ENCODE measurements around the gene DAD1. TPM values are rescaled to one million over a fixed set of nuclear protein-coding genes. Genes with fewer than 3 reads are reported as not detected.

The DAD1 gene
- total and polyA plus RNA-seq, 4 experiments from 2014 or later, result 110 to 735 (median 363) TPM

GRCh38 chr14:22587247-22587646, 1.8 kb downstream of the DAD1 start:
- Mint-ChIP-seq H3K4me3 (peak overlapping the region; percentile 43 to 100 (median 96)), H3K36me3 (peaks cover 13 to 28% of the 10 kb centered on the region in 2 donors), H3K9me3 (peaks cover 0 to 5% (median 0%) of the 10 kb centered on the region in 8 donors), H3K27ac (peak overlapping the region; percentile 99 to 100 (median 99)), H3K4me1 (peaks cover 54 to 83% (median 68%) of the 10 kb centered on the region in 4 donors), H3K27me3 (peaks cover 2% of the 10 kb centered on the region in 2 donors)
- no peak overlapping the region for H3K4me3 ChIP-seq (ENCODE audit: low read length in 2 of 2)
- POLR2A ChIA-PET (ENCODE audit: partially characterized antibody), result interaction anchor here (0.9 to 13.5 kb wide), 8 partner anchors 13 to 508 kb away, joined by 3 to 387 read pairs (median 18); partner anchors contain the start of genes ABHD4, ACIN1, C14orf119 and OXA1L
- intact Hi-C loops (cut with micrococcal nuclease), result loop anchor here (5.0 kb wide), 3 partner anchors 65 to 285 kb away; partner anchors contain the start of gene LRP10
- H3K27ac ChIP-seq (ENCODE audit: low read depth, low read length), result peak overlapping the region; percentile 88
- H3K36me3 ChIP-seq (ENCODE audit: insufficient read depth, low read length), result no peaks in the 10 kb centered on the region
- no peaks in the 10 kb centered on the region for H3K9me3 ChIP-seq (ENCODE audit: control insufficient read depth in 1 of 2, low read length in 2 of 2)
- H3K4me1 ChIP-seq (ENCODE audit: insufficient read depth, low read length), result peaks cover 68% of the 10 kb centered on the region
- no peak for DNase-seq
- H3K27me3 ChIP-seq (ENCODE audit: insufficient read depth, low read length), result no peaks in the 10 kb centered on the region
- CTCF ChIA-PET (ENCODE audit: partially characterized antibody), result interaction anchor here (1.0 to 10.8 kb wide), 3 partner anchors 17 to 420 kb away, joined by 3 to 174 read pairs (median 32); no protein-coding TSS in a partner anchor

- H3K9me3 Mint-ChIP-seq, result peaks cover 0 to under 1% (median 0%) of the 10 kb centered on the region in 8 donors
- DNase-seq, result no peak
- H3K4me3 Mint-ChIP-seq, result peak overlapping the region in 6 of 8 donors; percentile 6 to 54 (median 46)
- CTCF ChIA-PET (ENCODE audit: partially characterized antibody), result interaction anchor here (1.4 to 10.8 kb wide), 4 partner anchors 13 to 732 kb away, joined by 3 to 174 read pairs (median 6); no protein-coding TSS in a partner anchor
- Histone ChIP-seq H3K36me3 (ENCODE audit: insufficient read depth, low read length) (no peaks in the 10 kb centered on the region), H3K9me3 (ENCODE audit: control insufficient read depth in 1 of 2, low read length in 2 of 2) (no peaks in the 10 kb centered on the region), H3K27me3 (ENCODE audit: insufficient read depth, low read length) (no peaks in the 10 kb centered on the region), H3K4me3 (ENCODE audit: low read length in 2 of 2) (no peak overlapping the region), H3K27ac (ENCODE audit: low read depth, low read length) (no peak overlapping the region), H3K4me1 (ENCODE audit: insufficient read depth, low read length) (peaks cover 70% of the 10 kb centered on the region)
- intact Hi-C loops (cut with micrococcal nuclease), result loop anchor here (2.0 kb wide), 1 partner anchor 15 kb away; the partner anchor contains the start of gene ABHD4
- peaks cover 55 to 82% (median 68%) of the 10 kb centered on the region in 4 donors for H3K4me1 Mint-ChIP-seq
- H3K27ac Mint-ChIP-seq, result peak overlapping the region in 6 of 7 donors; percentile 4 to 88 (median 76)
- POLR2A ChIA-PET (ENCODE audit: partially characterized antibody), result interaction anchor here (13.5 kb wide), 1 partner anchor 21 kb away, joined by 387 read pairs; no protein-coding TSS in a partner anchor
- peaks cover under 1% of the 10 kb centered on the region in 2 donors for H3K27me3 Mint-ChIP-seq
- peaks cover 18 to 30% of the 10 kb centered on the region in 2 donors for H3K36me3 Mint-ChIP-seq
These were observed 5.0 kb downstream of the DAD1 start for GRCh38 chr14:22583994-22584393.

- H3K4me1 ChIP-seq (ENCODE audit: insufficient read depth, low read length), result peaks cover 51% of the 10 kb centered on the region
- CTCF ChIA-PET (ENCODE audit: partially characterized antibody), result interaction anchor here (1.0 to 1.7 kb wide), 3 partner anchors 9 to 242 kb away, joined by 3 to 9 read pairs (median 6); partner anchors contain the start of gene DAD1
- DNase-seq, result no peak
- H3K27me3 ChIP-seq (ENCODE audit: insufficient read depth, low read length), result no peaks in the 10 kb centered on the region
- Mint-ChIP-seq H3K27ac (peak overlapping the region in 6 of 7 donors; percentile 2 to 77 (median 54)), H3K4me1 (peaks cover 50 to 80% (median 63%) of the 10 kb centered on the region in 4 donors), H3K9me3 (no peaks in the 10 kb centered on the region), H3K36me3 (peaks cover 13 to 18% of the 10 kb centered on the region in 2 donors), H3K4me3 (no peak overlapping the region), H3K27me3 (no peaks in the 10 kb centered on the region)
- no peak overlapping the region for H3K27ac ChIP-seq (ENCODE audit: low read depth, low read length)
- H3K36me3 ChIP-seq (ENCODE audit: insufficient read depth, low read length), result no peaks in the 10 kb centered on the region
- POLR2A ChIA-PET (ENCODE audit: partially characterized antibody), result interaction anchor here (0.9 to 13.5 kb wide), 3 partner anchors 8 to 18 kb away, joined by 4 to 387 read pairs (median 8); partner anchors contain the start of genes ABHD4 and DAD1
- H3K9me3 ChIP-seq (ENCODE audit: control insufficient read depth in 1 of 2, low read length in 2 of 2), result no peaks in the 10 kb centered on the region
- intact Hi-C loops (cut with micrococcal nuclease), result no loop called here
- H3K4me3 ChIP-seq (ENCODE audit: low read length in 2 of 2), result no peak overlapping the region
These were observed 8.4 kb downstream of the DAD1 start for GRCh38 chr14:22580625-22581024.

GRCh38 chr14:22579881-22580280, 9.1 kb downstream of the DAD1 start:
- H3K4me1 Mint-ChIP-seq, result peaks cover 46 to 72% (median 58%) of the 10 kb centered on the region in 4 donors
- H3K27ac Mint-ChIP-seq, result peak overlapping the region in 3 of 7 donors; percentile 27 to 51 (median 29)
- no peaks in the 10 kb centered on the region for H3K27me3 Mint-ChIP-seq
- DNase-seq, result no peak
- CTCF ChIA-PET (ENCODE audit: partially characterized antibody), result interaction anchor here (0.9 to 1.7 kb wide), 3 partner anchors 10 to 19 kb away, joined by 6 to 9 read pairs (median 6); partner anchors contain the start of gene DAD1
- Histone ChIP-seq H3K9me3 (ENCODE audit: control insufficient read depth in 1 of 2, low read length in 2 of 2) (no peaks in the 10 kb centered on the region), H3K4me1 (ENCODE audit: insufficient read depth, low read length) (peaks cover 44% of the 10 kb centered on the region), H3K27ac (ENCODE audit: low read depth, low read length) (no peak overlapping the region), H3K27me3 (ENCODE audit: insufficient read depth, low read length) (no peaks in the 10 kb centered on the region), H3K36me3 (ENCODE audit: insufficient read depth, low read length) (peaks cover 2% of the 10 kb centered on the region), H3K4me3 (ENCODE audit: low read length in 2 of 2) (no peak overlapping the region)
- POLR2A ChIA-PET (ENCODE audit: partially characterized antibody), result interaction anchor here (0.6 to 13.5 kb wide), 3 partner anchors 9 to 270 kb away, joined by 4 to 387 read pairs (median 4); partner anchors contain the start of gene DAD1
- intact Hi-C loops (cut with micrococcal nuclease), result no loop called here
- no peak overlapping the region for H3K4me3 Mint-ChIP-seq
- peaks cover 12 to 18% of the 10 kb centered on the region in 2 donors for H3K36me3 Mint-ChIP-seq
- H3K9me3 Mint-ChIP-seq, result no peaks in the 10 kb centered on the region

- Mint-ChIP-seq H3K9me3 (no peaks in the 10 kb centered on the region), H3K27me3 (no peaks in the 10 kb centered on the region), H3K27ac (peak overlapping the region; percentile 1 to 87 (median 54)), H3K4me3 (peak overlapping the region in 4 of 8 donors; percentile 1 to 76 (median 19)), H3K36me3 (peaks cover 18 to 25% of the 10 kb centered on the region in 2 donors), H3K4me1 (peaks cover 41 to 66% (median 53%) of the 10 kb centered on the region in 4 donors)
- intact Hi-C loops (cut with micrococcal nuclease), result no loop called here
- peaks cover 37% of the 10 kb centered on the region for H3K4me1 ChIP-seq (ENCODE audit: insufficient read depth, low read length)
- H3K27me3 ChIP-seq (ENCODE audit: insufficient read depth, low read length), result no peaks in the 10 kb centered on the region
- ChIA-PET POLR2A (ENCODE audit: partially characterized antibody) (interaction anchor here (0.7 to 13.5 kb wide), 3 partner anchors 10 to 19 kb away, joined by 3 to 387 read pairs (median 12); partner anchors contain the start of genes ABHD4 and DAD1), CTCF (ENCODE audit: partially characterized antibody) (interaction anchor here (0.9 to 1.4 kb wide), 7 partner anchors 9 to 727 kb away, joined by 3 to 6 read pairs (median 4); partner anchors contain the start of gene DAD1)
- H3K36me3 ChIP-seq (ENCODE audit: insufficient read depth, low read length), result peaks cover 4% of the 10 kb centered on the region
- H3K9me3 ChIP-seq (ENCODE audit: control insufficient read depth in 1 of 2, low read length in 2 of 2), result no peaks in the 10 kb centered on the region
- no peak overlapping the region for H3K27ac ChIP-seq (ENCODE audit: low read depth, low read length)
- H3K4me3 ChIP-seq (ENCODE audit: low read length in 2 of 2), result no peak overlapping the region
- no peak for DNase-seq
These were observed 9.8 kb downstream of the DAD1 start for GRCh38 chr14:22579236-22579635.

GRCh38 chr14:22577334-22577908, 11.6 kb downstream of the DAD1 start:
- Mint-ChIP-seq H3K4me1 (peaks cover 27 to 53% (median 39%) of the 10 kb centered on the region in 4 donors), H3K27me3 (no peaks in the 10 kb centered on the region), H3K9me3 (no peaks in the 10 kb centered on the region), H3K36me3 (peaks cover 28 to 35% of the 10 kb centered on the region in 2 donors), H3K4me3 (peak overlapping the region in 3 of 8 donors; percentile 18 to 40 (median 21)), H3K27ac (peak overlapping the region in 5 of 7 donors; percentile 1 to 77 (median 41))
- H3K27me3 ChIP-seq (ENCODE audit: insufficient read depth, low read length), result no peaks in the 10 kb centered on the region
- ChIA-PET POLR2A (ENCODE audit: partially characterized antibody) (interaction anchor here (13.5 kb wide), 1 partner anchor 15 kb away, joined by 387 read pairs; no protein-coding TSS in a partner anchor), CTCF (ENCODE audit: partially characterized antibody) (no interaction called here)
- intact Hi-C loops (cut with micrococcal nuclease), result no loop called here
- peaks cover 19% of the 10 kb centered on the region for H3K36me3 ChIP-seq (ENCODE audit: insufficient read depth, low read length)
- DNase-seq, result no peak
- no peak overlapping the region for H3K4me3 ChIP-seq (ENCODE audit: low read length in 2 of 2)
- no peaks in the 10 kb centered on the region for H3K9me3 ChIP-seq (ENCODE audit: control insufficient read depth in 1 of 2, low read length in 2 of 2)
- H3K4me1 ChIP-seq (ENCODE audit: insufficient read depth, low read length), result peaks cover 19% of the 10 kb centered on the region
- no peak overlapping the region for H3K27ac ChIP-seq (ENCODE audit: low read depth, low read length)
